GM18526 (cell line): ENCODE data around the gene CEP128.

ENCODE experiments used
- POLR2A ChIP-seq: IDR thresholded peaks from 3 replicates; pipeline ENCODE4 v1.6.1; 2011; ENCODE audit not compliant: insufficient read length; ENCODE audit errors: extremely low read depth

Gene CEP128

GRCh38 chr14:80850197-80850814, 91.2 kb downstream of the CEP128 start:
- TF ChIP-seq POLR2A, result no peak

GRCh38 chr14:80847070-80847469, 94.5 kb downstream of the CEP128 start:
- no peak for TF ChIP-seq POLR2A

- TF ChIP-seq POLR2A, result no peak
Observed at GRCh38 chr14:80845856-80846255, 95.7 kb downstream of the CEP128 start.

GRCh38 chr14:80844872-80845271, 96.7 kb downstream of the CEP128 start:
- no peak for TF ChIP-seq POLR2A

GRCh38 chr14:80839743-80840142, 101.8 kb downstream of the CEP128 start:
- no peak for TF ChIP-seq POLR2A

GRCh38 chr14:80809663-80810062, 131.9 kb downstream of the CEP128 start:
- no peak for TF ChIP-seq POLR2A

- TF ChIP-seq POLR2A, result no peak
Observed at GRCh38 chr14:80805136-80805535, 136.4 kb downstream of the CEP128 start.

GRCh38 chr14:80798878-80799277, 142.7 kb downstream of the CEP128 start:
- no peak for TF ChIP-seq POLR2A

GRCh38 chr14:80798211-80798610, 143.3 kb downstream of the CEP128 start:
- no peak for TF ChIP-seq POLR2A

GRCh38 chr14:80792771-80793170, 148.8 kb downstream of the CEP128 start:
- TF ChIP-seq POLR2A, result no peak

GRCh38 chr14:80787876-80788275, 153.7 kb downstream of the CEP128 start:
- no peak for TF ChIP-seq POLR2A

GRCh38 chr14:80784820-80785219, 156.7 kb downstream of the CEP128 start:
- no peak for TF ChIP-seq POLR2A

- no peak for TF ChIP-seq POLR2A
Observed at GRCh38 chr14:80781972-80782367, 159.6 kb downstream of the CEP128 start.

GRCh38 chr14:80780500-80780899, 161.0 kb downstream of the CEP128 start:
- TF ChIP-seq POLR2A, result no peak

- TF ChIP-seq POLR2A, result no peak
Observed at GRCh38 chr14:80776657-80777056, 164.9 kb downstream of the CEP128 start.

GRCh38 chr14:80776186-80776585, 165.4 kb downstream of the CEP128 start:
- no peak for TF ChIP-seq POLR2A

- TF ChIP-seq POLR2A, result no peak
Observed at GRCh38 chr14:80772504-80772903, 169.0 kb downstream of the CEP128 start.
